Cardiac septum (tissue), 1 donor: ENCODE data around the gene GABRG3. TPM values are rescaled to one million over a fixed set of nuclear protein-coding genes. Genes with fewer than 3 reads are reported as not detected.

Source experiments
- DNase-seq: peaks from one replicate; pipeline ENCODE4 v3.0.0-alpha.2; 2020; ENCODE audit warnings: low spot score
- intact Hi-C: fragments of 100-400 bp; cut with DNase I; formaldehyde crosslinking; loops from one replicate; pipeline ENCODE4 v1.14.0; 2022
- total RNA-seq: library from RNA; stranded (reverse); fragmentation: NEBNext Ultra II Directional; extraction: Animal tissue kit (Norgen Biotek cat#: 25700); gene quantifications from one replicate; pipeline ENCODE4 v1.2.1, GENCODE V29; 2021
- donor health status: DM: no; HTN: no; CAD: no.

Gene GABRG3
- total RNA-seq, 1 donor from 2014 or later, result 0.35 TPM

DNA sequence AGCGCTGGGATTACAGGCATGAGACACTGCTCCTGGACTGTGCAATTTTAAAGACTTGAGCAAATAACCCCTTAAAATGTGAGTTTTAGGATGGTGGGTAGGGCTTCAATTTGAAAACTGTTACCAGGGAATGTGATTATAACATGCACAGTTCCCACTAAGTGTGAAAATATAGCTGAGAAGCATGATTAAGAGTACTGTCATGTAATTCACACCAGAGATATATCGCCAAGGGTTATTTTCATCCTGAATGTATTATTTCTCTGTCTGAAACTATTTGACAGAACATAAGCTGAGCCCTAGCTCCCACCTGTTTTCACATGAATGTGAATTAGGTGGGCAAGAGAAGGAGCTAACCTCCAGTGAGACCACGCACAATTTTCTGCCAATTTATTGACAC lies 457.2 kb downstream of the GABRG3 start:
- intact Hi-C loops, result no loop called here

DNA sequence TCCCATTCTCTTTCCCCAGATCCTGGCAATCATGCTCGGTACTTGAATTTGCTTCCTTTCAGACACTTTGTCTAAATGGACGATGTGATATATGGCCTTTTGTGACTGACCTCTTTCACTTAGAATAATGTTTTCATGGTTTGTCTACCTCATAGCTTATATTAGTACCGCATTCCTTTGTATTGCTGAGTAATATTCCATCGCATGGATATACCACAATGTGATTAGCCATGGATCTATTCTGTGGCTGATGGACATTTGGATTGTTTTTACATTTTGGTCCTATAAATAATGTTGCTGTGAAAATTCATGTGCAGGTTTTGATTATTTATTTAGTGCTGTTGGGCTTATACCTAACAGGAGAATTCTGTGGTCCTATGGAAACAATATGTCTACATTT lies 458.6 kb downstream of the GABRG3 start:
- intact Hi-C loops, result no loop called here
- DNase-seq, result no peak

More for the DNA sequence above, 457.2 kb downstream of the GABRG3 start:
- no peak for DNase-seq

DNA sequence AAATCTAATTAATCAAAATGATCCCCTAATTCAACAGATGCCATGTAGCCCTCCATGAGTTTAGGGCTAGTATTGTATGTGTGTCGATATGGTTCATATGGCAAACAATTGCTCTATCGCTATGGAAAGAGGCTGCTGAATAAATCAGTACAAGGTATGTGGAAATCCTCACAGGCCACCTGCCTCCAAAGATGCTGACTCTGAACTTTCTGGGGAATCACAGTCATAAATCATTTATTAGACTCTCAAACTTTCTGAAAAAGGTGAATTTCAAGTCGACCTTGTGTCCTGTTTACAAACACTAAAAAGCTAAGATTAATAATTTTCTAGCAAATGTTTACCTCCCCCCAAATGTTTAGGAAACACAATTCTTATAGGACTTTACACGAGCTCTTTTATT lies 462.6 kb downstream of the GABRG3 start:
- intact Hi-C loops, result no loop called here
- no peak for DNase-seq

DNA sequence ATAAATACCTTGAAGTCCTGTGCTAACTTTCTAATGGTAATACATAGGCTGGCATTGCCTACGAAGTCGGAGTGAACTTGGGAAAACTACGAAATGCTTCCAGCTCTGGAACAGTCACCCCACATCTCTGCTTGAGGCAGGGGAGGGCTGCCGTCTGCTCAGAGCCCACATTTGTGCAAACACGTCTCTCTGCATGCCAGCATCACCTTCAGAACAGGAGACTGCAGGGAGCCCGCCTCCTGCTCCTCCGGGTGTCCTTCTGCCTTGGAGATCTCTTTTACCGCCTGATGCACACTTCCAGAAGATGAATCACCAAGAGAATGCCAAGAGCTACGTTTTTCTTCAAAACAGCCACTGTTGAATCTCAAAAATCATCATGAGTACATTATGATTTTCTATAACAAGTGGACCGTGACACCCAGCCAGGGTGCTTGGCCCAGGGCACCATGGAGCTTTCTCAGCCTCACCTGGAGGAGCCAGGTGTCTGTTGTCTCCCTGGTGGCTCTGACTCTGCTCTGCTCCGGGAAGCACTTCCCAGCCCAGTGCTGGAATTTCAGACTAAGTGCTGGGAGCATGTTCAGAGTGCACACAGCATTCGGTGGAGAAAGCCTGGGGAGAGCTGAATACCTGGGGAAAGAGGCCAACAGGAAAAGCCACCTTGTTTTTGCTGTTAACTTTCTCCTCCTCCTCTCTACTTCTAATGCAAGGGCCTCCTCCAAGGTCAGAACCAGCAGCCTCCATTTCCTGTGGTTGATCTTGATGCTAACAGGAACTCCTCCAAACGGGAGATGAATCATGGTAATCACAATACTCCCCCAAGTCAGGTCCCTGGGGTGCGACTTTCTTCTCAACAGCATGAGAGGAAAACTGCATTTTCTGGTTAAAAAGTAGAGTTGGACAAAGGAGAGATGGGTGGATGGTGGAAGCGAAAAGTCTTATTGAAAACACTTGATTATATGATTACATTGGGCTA lies 467.7 kb downstream of the GABRG3 start:
- intact Hi-C loops, result no loop called here
- DNase-seq, result no peak

DNA sequence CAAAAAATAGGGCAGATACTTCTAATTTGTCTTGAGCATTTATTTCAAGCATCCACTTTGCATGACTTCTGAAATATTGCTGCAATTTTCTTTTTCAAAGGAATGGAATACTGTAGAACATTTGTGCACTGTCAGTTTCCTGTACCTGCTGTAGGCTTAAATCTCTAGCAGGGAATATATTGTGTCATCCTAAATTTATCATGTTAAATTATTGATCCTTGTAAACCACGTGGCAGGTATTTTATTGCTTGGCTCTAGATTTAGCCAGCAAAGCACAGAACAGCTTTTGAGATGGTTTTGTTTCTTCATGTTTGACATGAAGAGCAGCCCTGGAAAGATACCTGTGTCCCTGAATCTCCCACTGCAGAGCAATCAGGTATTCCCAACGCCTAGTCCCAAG lies 470.1 kb downstream of the GABRG3 start:
- intact Hi-C loops, result no loop called here

DNA sequence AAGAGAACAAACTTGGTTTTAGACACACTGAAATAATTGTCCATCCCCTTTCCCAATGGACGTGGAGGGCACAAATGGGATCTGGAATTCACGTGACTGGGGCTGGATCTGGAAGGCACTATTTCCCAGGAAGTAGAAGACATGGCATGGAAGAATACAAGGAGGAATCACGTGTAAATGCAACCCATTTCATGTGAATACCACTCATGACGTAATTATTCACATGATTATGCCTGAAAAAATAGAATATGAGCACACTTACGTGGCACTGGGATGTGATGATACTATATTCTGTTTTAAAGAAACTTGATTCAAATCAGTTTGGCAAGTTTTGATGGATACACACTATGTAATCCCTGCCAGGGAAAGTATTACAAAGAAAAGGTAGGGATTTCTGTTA lies 477.3 kb downstream of the GABRG3 start:
- DNase-seq, result no peak
- intact Hi-C loops, result no loop called here

More for the DNA sequence above, 470.1 kb downstream of the GABRG3 start:
- no peak for DNase-seq

DNA sequence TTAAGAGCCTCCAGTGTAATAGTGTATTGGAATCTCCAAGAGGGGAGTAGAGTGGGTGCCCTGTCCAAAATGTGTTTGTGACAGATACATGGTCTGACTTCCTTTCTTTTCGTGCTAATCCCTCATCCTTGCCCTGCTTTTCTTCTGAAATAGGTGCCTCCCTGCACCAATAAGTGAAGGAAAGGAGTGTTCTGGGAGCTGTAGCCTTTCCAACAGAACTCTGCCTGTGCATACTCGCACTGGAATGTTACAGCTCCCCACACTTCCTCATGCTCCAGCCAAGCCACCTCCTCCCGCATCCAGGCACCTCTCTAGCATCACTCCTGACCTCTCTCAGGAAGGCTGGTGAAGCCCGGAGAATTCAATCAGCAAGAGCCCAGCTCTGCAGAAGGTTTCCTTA lies 478.0 kb downstream of the GABRG3 start:
- intact Hi-C loops, result no loop called here
- no peak for DNase-seq

DNA sequence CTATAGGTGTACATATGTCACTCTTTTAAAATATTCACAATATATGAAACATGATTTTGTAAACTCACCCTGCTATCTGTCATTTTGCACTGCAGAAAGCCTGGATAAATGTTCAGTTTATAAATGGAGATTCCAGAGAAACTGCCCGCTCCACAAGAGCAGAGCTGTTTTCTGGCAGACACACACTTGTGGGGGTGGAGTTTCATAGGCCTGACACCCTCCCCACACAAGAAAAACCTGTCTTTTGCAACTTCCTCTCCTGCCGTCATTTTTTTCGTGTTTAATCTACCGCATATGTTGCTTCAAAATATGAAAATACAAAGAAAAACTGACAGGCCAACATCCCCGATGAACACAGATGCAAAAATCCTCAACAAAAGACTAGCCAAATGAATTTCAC lies 479.0 kb downstream of the GABRG3 start:
- no peak for DNase-seq
- intact Hi-C loops, result no loop called here

DNA sequence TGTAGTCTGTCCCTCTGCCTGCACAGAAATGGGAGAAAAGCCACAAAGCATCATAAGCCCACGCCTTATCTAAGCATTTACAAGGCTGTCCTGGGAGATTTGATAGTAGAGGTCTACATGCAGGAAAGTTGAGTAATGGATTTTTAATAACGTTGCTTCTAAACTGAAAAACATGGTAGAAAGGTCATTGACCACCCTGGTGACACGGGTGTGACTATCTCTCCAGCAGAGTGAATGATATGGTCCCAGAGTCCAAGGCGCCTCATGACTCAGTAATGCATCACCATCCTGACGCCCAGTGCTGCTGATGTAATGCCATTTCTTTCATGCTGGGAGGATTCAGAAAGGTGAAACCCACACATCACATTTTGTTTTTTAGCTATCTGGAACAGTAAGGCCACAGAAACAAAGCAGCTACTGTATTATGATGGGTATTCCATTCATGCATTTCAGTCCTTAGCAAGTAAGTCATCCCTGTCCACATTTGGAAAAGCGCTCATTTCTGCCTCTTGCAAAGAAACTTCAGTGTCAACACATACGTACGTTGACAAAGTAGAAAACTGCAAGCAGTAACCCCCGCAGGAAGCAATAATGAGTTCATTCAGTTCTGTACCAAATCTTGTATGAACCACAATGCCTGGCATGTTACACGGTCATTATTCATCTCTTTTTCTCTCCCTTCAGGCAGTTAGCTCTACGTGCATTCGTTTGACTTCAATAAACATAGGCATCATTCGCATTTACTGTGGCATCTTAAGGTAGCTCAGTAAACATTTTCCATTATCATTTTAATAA lies 483.5 kb downstream of the GABRG3 start:
- DNase-seq, result no peak
- intact Hi-C loops, result no loop called here

DNA sequence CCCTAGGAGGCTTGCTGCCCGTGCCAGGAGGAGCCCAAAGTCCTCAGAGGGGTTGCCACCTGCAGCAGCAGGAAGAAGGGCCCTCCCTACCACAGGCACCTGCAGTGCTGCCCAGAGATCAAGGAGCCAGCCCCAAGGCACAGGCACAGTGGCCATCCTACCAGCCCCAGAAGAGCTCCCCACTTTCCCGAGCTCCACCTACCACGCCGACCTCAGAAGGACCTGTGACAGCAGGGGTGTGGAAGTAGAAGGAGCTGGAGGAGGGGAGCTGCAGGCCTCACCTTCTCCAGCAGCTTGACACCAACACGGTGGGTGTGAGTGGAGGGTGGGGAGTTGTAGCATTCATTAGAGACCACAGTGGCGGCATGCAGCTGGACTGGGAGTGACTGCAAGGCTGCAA lies 485.8 kb downstream of the GABRG3 start:
- intact Hi-C loops, result no loop called here
- no peak for DNase-seq

DNA sequence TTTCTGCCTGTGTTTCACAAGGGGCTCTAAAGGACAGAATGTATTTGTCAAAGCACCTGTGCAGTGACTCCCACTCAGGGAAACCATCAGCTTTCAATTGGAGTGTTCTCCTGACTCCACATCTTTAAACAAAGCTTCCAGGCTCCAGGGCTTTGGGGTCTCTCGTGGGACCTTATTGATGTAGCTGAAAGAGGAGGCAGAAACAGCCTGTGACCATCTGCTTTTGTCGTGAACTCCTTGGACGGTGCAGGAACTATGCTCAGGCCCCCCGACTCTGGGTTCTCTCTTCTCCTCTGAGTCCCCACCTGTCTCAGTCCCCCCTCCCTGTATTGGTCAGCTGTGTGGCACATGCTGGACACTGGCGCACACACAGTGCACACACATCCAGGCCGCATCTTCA lies 486.8 kb downstream of the GABRG3 start:
- intact Hi-C loops, result no loop called here
- no peak for DNase-seq

DNA sequence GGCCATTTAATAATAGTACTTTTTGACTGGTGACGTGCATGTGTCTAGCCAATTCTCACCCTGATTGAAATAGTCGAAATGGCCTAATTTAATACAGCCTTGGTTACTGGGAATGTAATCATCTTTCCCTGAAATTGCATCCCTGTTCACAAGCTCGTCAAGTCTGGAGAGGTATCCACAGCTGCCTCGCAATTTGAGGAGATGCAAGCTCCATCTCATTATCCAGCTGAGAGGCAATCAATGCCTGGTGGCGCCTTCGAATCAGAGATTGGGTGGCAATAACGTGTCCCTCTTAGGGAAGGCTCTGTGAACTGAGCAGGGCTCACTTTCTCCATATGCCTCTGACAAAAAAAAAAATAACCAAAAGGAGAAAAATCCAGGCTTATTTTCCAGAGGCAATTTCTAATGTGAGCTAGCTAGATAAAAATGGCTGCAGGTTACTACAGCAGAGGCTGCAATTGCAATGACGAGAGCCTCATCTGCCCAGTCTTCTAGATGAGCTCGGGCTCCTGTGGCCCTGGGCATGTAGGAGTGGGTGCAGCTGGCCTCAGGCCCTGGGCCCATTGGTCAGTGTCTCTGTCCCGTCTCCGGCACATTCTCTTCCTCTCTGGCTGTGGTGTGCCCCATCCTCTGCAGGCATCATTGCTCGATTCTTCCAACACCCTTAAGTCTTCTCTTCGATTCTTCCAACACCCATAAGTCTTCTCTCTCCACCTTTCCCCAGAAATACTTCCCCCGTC lies 487.5 kb downstream of the GABRG3 start:
- no peak for DNase-seq
- intact Hi-C loops, result no loop called here

DNA sequence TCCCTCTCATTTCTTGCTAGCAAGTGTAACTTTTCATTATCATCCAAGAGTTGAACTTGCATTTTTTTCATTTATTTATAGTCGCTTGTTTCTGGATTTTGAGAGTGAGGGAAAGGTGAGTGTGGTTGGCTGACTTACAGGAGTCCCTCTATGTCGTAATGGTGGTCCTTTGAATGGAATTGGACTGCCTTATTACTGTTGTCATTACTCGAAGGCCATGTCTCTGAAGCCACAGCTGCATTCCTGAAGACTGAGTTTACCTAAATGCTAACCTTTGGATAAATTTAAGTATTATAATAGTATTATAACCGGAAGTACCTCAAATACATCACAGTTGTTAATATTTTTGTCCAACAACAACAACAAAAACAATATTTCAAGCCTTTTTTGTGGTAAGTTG lies 488.9 kb downstream of the GABRG3 start:
- no peak for DNase-seq
- intact Hi-C loops, result no loop called here

DNA sequence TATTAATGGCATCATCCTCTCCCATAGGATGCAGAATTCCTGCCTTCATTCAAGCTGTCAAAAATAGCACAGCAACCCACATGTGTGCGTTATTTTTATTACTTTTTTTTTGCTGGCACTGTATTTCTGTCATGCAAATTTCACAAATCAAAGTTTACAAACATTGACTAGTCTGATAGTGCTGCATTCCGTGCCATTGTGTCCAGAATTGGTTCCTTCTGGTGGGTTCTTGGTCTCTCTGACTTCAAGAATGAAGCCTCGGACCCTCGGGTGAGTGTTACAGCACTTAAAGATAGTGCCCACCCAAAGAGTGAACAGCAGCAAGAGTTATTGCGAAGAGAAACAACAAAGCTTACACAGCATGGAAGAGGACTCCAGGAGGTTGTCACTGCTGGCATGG lies 490.2 kb downstream of the GABRG3 start:
- intact Hi-C loops, result no loop called here

DNA sequence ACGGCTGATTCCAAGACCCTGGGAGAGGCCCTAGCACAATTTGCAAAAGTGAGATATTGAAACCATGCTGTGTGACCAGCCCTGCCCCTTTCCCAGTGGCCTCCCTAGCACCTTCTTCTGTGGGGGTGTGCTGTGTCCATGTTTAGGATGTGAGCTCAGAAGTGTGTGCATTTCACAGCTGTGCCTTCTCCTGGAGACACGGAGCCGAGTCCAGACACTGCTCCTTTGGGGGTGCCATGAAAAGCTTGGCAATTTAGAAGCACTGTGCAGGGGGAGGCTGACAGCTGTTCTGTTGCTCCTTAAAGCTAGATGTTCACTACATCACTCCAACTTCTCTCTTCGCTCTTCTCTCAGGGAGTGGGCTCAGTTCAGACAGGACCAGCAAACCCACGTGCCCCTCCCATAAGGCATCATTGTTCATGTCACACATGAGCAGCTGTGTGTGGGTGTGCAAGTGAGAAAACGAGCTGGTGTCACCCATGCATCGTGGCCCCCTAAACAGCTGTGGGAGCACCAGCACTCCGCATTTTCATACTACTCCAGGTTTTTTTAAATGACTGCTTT lies 492.6 kb downstream of the GABRG3 start:
- intact Hi-C loops, result no loop called here
- DNase-seq, result no peak

More for the DNA sequence above, 490.2 kb downstream of the GABRG3 start:
- DNase-seq, result no peak

DNA sequence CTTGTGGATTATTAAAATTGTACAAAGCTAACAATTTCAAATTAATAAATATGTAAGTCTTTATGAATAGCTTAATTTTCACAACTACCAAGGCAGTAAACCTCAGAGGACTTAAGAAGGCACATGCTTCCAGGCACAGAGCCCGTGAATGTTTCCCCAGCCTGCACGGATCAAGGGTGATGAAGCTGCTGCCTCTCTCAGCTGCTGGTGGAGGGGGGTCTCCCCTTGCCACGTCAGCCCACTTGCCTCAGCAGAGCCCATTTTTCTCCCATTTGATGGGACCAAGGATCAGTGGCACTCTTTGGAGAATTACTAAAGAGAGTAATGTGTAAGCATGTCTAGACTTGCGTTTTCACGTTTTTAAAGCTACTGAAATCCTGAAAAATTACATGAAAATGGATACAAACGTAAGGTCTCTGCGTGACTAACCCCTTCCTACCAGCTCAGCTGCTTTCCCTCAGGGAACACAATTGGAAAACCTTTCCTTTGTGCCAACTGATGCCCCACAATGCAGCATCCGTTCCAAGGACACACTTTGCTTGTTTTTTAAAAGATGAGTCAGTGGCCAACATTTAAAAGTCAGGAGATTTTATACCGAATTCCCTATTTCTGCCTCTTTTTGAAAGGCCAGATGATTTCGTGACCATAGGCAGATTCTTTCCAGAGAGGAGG lies 494.1 kb downstream of the GABRG3 start:
- intact Hi-C loops, result no loop called here

DNA sequence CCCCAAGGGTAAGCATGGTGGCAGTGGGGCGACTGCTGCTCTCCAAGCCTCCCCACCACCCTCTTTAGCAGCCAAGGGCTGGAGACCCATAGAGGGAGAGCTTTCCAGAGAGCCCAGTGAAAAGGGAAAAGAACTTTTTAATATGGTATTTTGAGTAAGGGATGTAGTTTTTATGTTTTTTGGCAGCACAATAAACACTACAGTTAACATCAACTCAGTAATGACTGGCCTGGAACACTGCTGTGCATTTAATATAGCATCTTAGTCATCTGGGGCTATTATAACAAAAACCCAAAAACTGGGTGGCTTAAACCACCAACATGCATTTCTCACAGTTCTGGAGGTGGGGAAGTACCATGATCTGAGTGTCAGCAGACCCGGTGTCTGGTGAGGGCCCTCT lies 495.8 kb downstream of the GABRG3 start:
- intact Hi-C loops, result no loop called here

More for the DNA sequence above, 494.1 kb downstream of the GABRG3 start:
- DNase-seq, result no peak

DNA sequence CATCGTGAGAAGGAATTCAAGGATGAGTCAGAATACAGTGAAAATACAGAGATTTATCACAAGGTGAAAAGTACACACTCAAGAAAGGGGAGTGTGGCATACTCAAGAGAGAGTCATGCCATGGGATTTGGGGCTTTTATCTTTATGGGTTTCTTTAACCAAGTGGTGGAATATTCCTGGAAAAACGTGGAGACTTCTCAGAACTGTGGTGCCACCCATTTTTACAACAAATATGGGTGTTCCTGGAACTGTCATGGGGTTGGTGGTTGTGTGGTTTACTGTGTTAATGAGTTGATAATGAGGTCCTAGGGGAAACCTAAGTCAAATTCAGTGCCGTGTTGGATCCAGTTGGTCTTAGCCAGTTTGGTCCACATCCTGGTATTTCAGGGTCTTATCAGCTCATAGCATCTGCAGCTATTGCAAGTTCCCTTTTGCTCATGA lies 497.2 kb downstream of the GABRG3 start:
- intact Hi-C loops, result no loop called here
- no peak for DNase-seq

More for the DNA sequence above, 495.8 kb downstream of the GABRG3 start:
- DNase-seq, result no peak

DNA sequence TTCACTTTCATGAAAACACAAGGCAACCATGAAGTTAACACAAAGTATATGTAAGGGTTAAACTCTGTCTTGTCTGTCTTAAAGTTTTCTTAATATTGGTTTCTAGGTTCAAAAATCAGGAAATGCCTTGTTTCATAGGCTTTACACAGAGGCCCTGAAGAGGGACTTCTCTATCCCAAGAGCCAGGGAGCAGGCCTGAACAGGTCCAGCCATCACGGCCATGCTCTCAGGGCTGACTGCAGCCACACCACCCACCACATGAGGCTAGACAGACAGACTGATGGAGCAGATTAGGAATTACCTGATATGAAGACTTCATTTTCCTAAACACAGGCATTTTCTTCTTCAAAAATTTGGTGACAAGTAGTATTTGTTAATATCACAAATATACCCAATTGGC lies 502.9 kb downstream of the GABRG3 start:
- intact Hi-C loops, result no loop called here

More for the DNA sequence above, 502.9 kb downstream of the GABRG3 start:
- DNase-seq, result no peak
